ENCODE data around the gene CST2. TPM values are rescaled to one million over a fixed set of nuclear protein-coding genes. Genes with fewer than 3 reads are reported as not detected.
A peak's percentile ranks its signal among the peaks of the same experiment; 100 is the strongest.
"Not testable (repeated sequence)": the region's sequence is repeated elsewhere in the genome, so short reads cannot be mapped to it uniquely, and the experiment has no call there.

The CST2 gene
- total RNA-seq, 2 experiments from 2014 or later = not detected

DNA sequence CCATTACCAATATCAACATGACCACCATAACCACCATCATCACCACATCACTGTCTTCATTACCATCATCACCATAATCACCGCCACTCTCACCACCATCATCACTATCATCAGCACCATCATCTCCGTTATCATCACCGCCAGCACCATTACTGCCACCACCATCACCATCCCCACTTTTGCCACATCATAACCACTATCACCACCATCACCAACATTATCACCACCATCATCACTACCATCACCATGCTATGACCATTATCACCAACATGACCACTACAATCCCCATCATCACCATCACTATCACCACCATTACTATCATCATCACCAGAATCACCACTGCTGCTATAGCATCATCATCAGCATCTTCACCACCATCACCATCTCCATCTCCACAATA is 25.7 kb downstream of the CST2 start:
- H3K27ac Mint-ChIP-seq = no peak overlapping the region
- peaks cover 4% of the 10 kb centered on the region for H3K27me3 Mint-ChIP-seq
- H3K4me1 ChIP-seq (ENCODE audit: insufficient read depth, low read length) = no peaks in the 10 kb centered on the region
- no peak for ATAC-seq (ENCODE audit: poor library complexity)
- POLR2A ChIA-PET = no interaction called here
- no peaks in the 10 kb centered on the region for H3K4me1 Mint-ChIP-seq (ENCODE audit: low read depth)
- H3K36me3 Mint-ChIP-seq (ENCODE audit: low read depth) = no peaks in the 10 kb centered on the region
- no peaks in the 10 kb centered on the region for H3K27me3 ChIP-seq (ENCODE audit: control insufficient read depth in 1 of 2, insufficient read depth in 2 of 2, low read length in 2 of 2)
- H3K27ac ChIP-seq (ENCODE audit: low read depth in 1 of 2, low read length in 2 of 2) = no peak overlapping the region
- CTCF ChIA-PET = no interaction called here
- no peaks in the 10 kb centered on the region for H3K9me3 ChIP-seq (ENCODE audit: control insufficient read depth in 1 of 2, insufficient read depth in 1 of 2, low read length in 2 of 2)
- no peak overlapping the region for H3K4me3 Mint-ChIP-seq
- H3K4me3 ChIP-seq (ENCODE audit: low read length) = no peak overlapping the region
- peaks cover 2% of the 10 kb centered on the region for H3K9me3 Mint-ChIP-seq
- DNase-seq = no peak
- intact Hi-C loops (cut with DNase I, micrococcal nuclease) = no loop called here
- TF ChIP-seq, protein P1, sequence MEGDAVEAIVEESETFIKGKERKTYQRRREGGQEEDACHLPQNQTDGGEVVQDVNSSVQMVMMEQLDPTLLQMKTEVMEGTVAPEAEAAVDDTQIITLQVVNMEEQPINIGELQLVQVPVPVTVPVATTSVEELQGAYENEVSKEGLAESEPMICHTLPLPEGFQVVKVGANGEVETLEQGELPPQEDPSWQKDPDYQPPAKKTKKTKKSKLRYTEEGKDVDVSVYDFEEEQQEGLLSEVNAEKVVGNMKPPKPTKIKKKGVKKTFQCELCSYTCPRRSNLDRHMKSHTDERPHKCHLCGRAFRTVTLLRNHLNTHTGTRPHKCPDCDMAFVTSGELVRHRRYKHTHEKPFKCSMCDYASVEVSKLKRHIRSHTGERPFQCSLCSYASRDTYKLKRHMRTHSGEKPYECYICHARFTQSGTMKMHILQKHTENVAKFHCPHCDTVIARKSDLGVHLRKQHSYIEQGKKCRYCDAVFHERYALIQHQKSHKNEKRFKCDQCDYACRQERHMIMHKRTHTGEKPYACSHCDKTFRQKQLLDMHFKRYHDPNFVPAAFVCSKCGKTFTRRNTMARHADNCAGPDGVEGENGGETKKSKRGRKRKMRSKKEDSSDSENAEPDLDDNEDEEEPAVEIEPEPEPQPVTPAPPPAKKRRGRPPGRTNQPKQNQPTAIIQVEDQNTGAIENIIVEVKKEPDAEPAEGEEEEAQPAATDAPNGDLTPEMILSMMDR (IDR thresholded peaks at IDR 0.05) = no peak
- H3K36me3 ChIP-seq (ENCODE audit: insufficient read depth, low read length) = no peaks in the 10 kb centered on the region

DNA sequence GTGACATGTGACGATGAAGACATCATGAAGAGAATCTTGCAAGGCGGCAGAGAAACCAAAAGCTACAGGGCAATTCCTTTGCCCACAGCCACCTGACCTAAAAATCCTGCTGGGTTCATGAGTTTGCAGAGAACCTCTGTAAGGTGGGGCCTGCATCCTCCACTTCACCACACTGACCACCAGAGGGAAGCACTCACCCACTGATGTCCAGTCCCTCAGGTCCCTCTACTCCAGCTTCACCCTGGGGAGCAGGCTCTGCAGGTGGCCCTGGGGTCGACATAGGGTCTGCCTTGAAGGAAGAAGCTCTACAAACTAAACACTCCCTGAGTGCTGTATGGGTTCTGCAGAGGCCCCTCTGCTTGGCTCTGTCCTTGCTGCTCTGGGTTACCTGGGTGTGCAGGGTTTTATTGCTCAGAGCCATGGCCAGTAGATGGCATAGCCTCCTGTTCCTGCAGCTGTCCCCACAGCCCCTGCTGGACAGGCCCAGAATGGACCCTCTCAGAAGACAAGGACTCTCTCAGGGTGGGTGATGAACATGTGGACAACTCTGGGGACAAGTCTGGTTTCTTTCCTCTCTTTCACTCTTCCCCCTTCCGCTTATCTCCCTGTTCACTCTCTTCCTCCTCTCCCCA is 27.2 kb downstream of the CST2 start:
- not testable (repeated sequence) for H3K27ac Mint-ChIP-seq
- DNase-seq = peak in 4 of 14 experiments; percentile 9 to 29 (median 23)

DNA sequence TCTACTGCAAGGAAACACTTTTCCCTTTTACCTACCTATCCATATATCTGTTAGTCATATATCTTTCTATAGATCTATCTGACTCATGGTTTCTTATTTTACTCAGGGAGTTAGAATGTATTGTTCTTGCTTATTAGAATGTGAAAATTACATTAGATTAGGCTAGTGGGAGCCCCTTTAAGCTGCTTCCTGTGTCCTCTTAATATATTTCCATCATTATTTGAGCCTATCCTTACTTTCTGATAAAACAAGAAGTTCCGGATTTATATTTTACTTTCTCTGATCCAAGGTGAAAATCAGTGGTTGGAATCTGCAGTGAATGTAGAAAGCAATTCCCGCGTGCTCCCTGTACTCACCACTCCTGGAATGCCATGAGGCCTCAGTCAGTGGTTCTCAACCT is 31.0 kb downstream of the CST2 start:
- Histone ChIP-seq H3K4me1 (ENCODE audit: insufficient read depth, low read length) (no peaks in the 10 kb centered on the region), H3K27me3 (ENCODE audit: control insufficient read depth in 1 of 2, insufficient read depth in 2 of 2, low read length in 2 of 2) (no peaks in the 10 kb centered on the region), H3K27ac (ENCODE audit: low read depth in 1 of 2, low read length in 2 of 2) (no peak overlapping the region), H3K4me3 (ENCODE audit: low read length) (no peak overlapping the region), H3K9me3 (ENCODE audit: control insufficient read depth in 1 of 2, insufficient read depth in 1 of 2, low read length in 2 of 2) (no peaks in the 10 kb centered on the region), H3K36me3 (ENCODE audit: insufficient read depth, low read length) (no peaks in the 10 kb centered on the region)
- CTCF ChIA-PET = no interaction called here
- peaks cover 9% of the 10 kb centered on the region for H3K27me3 Mint-ChIP-seq
- ATAC-seq (ENCODE audit: poor library complexity) = no peak
- POLR2A ChIA-PET = no interaction called here
- no peak for DNase-seq
- H3K27ac Mint-ChIP-seq = no peak overlapping the region
- no peak overlapping the region for H3K4me3 Mint-ChIP-seq
- TF ChIP-seq, protein P1 (IDR thresholded peaks at IDR 0.05) = no peak
- intact Hi-C loops (cut with DNase I, micrococcal nuclease) = loop anchor here in 1 of 2 experiments (5.0 to 10.0 kb wide), 2 partner anchors 202 to 309 kb away; no protein-coding TSS in a partner anchor
- H3K9me3 Mint-ChIP-seq = no peaks in the 10 kb centered on the region
- no peaks in the 10 kb centered on the region for H3K4me1 Mint-ChIP-seq (ENCODE audit: low read depth)
- H3K36me3 Mint-ChIP-seq (ENCODE audit: low read depth) = no peaks in the 10 kb centered on the region

More for the DNA sequence above, 27.2 kb downstream of the CST2 start:
- POLR2A ChIA-PET; H3K27me3 ChIP-seq (ENCODE audit: control insufficient read depth in 1 of 2, insufficient read depth in 2 of 2, low read length in 2 of 2); H3K27me3 Mint-ChIP-seq; H3K36me3 Mint-ChIP-seq (ENCODE audit: low read depth); H3K4me3 ChIP-seq (ENCODE audit: low read length); H3K4me3 Mint-ChIP-seq; H3K27ac ChIP-seq (ENCODE audit: low read depth in 1 of 2, low read length in 2 of 2); H3K36me3 ChIP-seq (ENCODE audit: insufficient read depth, low read length); H3K4me1 Mint-ChIP-seq (ENCODE audit: low read depth); H3K9me3 Mint-ChIP-seq; H3K9me3 ChIP-seq (ENCODE audit: control insufficient read depth in 1 of 2, insufficient read depth in 1 of 2, low read length in 2 of 2); H3K4me1 ChIP-seq (ENCODE audit: insufficient read depth, low read length); CTCF ChIA-PET: not testable (repeated sequence)
- intact Hi-C loops (cut with DNase I, micrococcal nuclease) = loop anchor here in 1 of 2 experiments (5.0 to 10.0 kb wide), 2 partner anchors 198 to 305 kb away; no protein-coding TSS in a partner anchor
- TF ChIP-seq, protein P1 (IDR thresholded peaks at IDR 0.05) = peak; percentile 26
- ATAC-seq (ENCODE audit: poor library complexity) = peak; percentile 67
